ENCODE data around the gene FBXO31.
"Not testable (repeated sequence)": the region's sequence is repeated elsewhere in the genome, so short reads cannot be mapped to it uniquely, and the experiment has no call there.

Gene FBXO31

GRCh38 chr16:87340198-87340597, 43.4 kb downstream of the FBXO31 start:
- H3K4me3 ChIP-seq (replicated peaks; ENCODE audit: low read depth, low read length), result no peak overlapping the region
- no peak for DNase-seq (ENCODE audit: low read depth)
- no peak for TF ChIP-seq CTCF (IDR thresholded peaks at IDR 0.05; ENCODE audit: low read length, missing control alignments)

DNA sequence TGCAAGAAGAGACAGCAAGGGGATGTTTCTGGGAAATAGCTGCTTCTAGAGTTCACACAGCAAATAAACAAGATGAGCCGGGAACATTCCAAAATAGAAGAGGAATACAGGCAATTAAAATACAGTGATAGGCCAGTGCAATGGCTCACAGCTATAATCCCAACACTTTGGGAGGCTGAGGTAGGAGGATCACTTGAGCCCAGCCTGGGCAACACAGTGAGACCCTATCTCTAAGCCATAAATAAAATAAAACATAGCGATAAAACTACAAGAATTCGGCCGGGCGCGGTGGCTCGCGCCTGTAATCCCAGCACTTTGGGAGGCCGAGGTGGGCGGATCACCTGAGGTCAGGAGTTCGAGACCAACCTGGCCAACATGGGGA, 43.9 kb downstream of the FBXO31 start:
- H3K4me3 ChIP-seq (replicated peaks; ENCODE audit: low read depth, low read length); DNase-seq (ENCODE audit: low read depth): not testable (repeated sequence)

GRCh38 chr16:87339086-87339723, 44.4 kb downstream of the FBXO31 start:
- TF ChIP-seq CTCF (IDR thresholded peaks at IDR 0.05; ENCODE audit: low read length, missing control alignments), result no peak
- DNase-seq (ENCODE audit: low read depth), result no peak
- no peak overlapping the region for H3K4me3 ChIP-seq (replicated peaks; ENCODE audit: low read depth, low read length)

GRCh38 chr16:87338155-87338765, 45.3 kb downstream of the FBXO31 start:
- no peak for TF ChIP-seq CTCF (IDR thresholded peaks at IDR 0.05; ENCODE audit: low read length, missing control alignments)
- H3K4me3 ChIP-seq (replicated peaks; ENCODE audit: low read depth, low read length), result no peak overlapping the region

GRCh38 chr16:87337262-87337771, 46.3 kb downstream of the FBXO31 start:
- TF ChIP-seq CTCF (IDR thresholded peaks at IDR 0.05; ENCODE audit: low read length, missing control alignments), result no peak
- H3K4me3 ChIP-seq (replicated peaks; ENCODE audit: low read depth, low read length), result no peak overlapping the region

More at GRCh38 chr16:87338155-87338765, 45.3 kb downstream of the FBXO31 start:
- no peak for DNase-seq (ENCODE audit: low read depth)

DNA sequence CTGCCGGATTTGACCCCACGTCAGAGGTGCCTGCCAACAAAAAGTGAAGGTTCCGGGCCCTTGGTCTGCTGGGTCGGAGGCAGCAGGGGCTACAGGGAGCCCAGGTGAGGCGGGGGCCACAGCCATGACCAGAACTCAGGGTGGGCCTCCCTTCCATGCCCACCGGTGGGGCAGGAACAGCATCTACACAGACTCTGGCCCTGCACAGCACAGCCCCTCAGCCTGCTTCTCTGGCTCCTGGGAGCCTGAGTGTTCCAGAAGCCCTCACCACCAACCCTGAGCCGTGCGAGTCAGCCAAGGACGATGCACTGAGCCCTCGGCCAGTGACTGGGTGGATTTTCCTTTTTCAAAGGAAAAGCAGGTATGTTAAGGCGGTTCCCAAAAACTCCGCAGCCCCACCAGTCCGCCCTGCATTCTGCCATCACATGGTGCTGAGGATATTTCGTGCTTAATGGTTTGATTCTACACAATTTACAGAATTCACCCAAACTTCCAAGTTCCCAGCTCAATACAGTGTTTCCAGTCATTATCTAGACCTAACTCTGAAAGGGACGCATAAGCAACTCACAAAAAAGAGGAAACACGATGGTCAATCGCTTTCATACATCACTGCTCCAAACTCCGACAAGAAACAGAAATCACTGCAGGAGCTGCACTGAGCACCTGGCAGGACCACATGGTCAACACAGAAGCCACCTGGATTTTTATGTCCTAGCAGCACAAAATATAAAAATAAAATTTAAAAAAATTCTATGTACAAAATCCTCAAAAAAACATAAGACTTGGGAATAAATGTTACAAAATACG, 46.9 kb downstream of the FBXO31 start:
- DNase-seq (ENCODE audit: low read depth), result no peak
- no peak for TF ChIP-seq CTCF (IDR thresholded peaks at IDR 0.05; ENCODE audit: low read length, missing control alignments)
- no peak overlapping the region for H3K4me3 ChIP-seq (replicated peaks; ENCODE audit: low read depth, low read length)

More at GRCh38 chr16:87337262-87337771, 46.3 kb downstream of the FBXO31 start:
- DNase-seq (ENCODE audit: low read depth), result no peak
